GM21723 (cell line): ENCODE data around the gene SPNS2.

ENCODE experiments used
- ATAC-seq: cut with Tn5 transposase; IDR thresholded peaks from one replicate; pipeline ENCODE4 v1.9.1; 2021; ENCODE audit warnings: mild to moderate bottlenecking, moderate library complexity; ENCODE audit not compliant: unreplicated experiment

The SPNS2 gene

DNA sequence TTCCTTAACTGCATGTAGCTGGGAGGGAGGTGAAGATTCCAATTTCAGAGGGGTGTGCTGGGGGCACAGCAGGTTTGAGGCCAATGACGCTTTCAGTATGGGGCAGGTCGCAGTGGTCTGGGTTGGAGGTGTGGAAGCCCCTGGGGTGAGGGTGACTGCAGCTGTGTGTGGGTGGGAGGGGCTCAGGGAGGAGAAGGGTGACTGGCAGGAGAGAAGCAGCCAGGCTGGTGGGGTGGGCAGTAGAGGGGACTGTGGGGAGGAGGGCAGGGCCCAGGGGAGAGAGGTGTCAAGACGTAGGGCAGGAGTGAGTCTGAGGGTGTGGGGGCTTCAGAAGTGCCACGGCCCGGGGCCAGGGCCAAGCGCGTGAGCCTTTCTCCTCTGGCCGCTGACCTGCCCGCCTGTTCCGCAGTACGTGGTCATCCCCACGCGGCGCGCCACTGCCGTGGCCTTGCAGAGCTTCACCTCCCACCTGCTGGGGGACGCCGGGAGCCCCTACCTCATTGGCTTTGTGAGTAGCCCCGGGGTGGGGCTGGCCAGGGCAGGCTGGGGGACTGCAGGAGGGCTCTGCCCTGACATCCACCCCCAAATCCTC lies 37.1 kb downstream of the SPNS2 start:
- no peak for ATAC-seq

DNA sequence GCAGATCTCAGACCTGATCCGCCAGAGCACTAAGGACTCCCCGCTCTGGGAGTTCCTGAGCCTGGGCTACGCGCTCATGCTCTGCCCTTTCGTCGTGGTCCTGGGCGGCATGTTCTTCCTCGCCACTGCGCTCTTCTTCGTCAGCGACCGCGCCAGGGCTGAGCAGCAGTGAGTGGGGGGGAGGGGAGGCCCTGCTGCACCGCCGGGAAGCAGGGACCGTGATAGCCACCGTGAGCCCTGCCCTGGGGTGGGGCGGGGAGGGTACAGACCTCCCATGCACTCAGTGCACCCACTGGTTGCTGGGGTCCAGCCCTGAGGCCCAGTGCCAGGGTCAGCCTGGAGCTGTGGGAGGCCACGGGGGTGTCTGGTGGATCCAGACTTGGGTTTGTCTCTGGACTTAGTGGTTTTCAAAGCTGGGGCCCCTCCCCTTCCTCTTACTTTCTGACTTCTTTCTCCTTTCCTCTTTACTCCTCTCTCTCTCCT lies 37.6 kb downstream of the SPNS2 start:
- no peak for ATAC-seq

DNA sequence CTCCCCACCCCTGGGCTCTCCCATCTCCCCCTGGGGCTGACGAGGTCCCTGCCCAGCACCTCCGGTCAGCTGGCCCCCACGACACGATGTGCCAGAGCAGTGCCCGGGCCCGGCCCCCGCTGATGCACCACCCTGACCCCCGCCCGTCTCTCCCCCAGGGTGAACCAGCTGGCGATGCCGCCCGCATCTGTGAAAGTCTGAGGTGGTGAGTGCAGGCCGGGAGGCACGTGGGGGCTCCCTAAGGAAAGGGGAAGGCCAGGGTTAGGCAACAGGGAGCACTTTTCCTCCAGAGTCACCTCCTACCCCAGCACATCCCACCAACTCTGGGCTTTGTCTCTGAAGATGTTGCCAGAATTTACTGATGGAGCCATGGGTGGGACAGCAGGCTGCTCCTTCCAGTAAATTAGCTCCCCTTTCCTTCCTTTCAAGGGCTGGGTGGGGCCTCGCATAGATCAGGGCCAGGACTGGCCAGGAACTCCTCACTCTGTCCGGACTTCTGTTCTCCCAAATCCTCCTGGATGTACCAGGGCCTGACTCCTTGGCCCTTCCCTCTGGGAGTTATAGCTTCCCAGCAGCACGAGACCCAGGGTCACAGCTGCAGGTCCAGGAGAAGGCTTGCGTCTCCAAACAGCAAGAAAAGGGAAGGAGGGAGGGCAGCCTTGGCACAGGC lies 38.2 kb downstream of the SPNS2 start:
- no peak for ATAC-seq

DNA sequence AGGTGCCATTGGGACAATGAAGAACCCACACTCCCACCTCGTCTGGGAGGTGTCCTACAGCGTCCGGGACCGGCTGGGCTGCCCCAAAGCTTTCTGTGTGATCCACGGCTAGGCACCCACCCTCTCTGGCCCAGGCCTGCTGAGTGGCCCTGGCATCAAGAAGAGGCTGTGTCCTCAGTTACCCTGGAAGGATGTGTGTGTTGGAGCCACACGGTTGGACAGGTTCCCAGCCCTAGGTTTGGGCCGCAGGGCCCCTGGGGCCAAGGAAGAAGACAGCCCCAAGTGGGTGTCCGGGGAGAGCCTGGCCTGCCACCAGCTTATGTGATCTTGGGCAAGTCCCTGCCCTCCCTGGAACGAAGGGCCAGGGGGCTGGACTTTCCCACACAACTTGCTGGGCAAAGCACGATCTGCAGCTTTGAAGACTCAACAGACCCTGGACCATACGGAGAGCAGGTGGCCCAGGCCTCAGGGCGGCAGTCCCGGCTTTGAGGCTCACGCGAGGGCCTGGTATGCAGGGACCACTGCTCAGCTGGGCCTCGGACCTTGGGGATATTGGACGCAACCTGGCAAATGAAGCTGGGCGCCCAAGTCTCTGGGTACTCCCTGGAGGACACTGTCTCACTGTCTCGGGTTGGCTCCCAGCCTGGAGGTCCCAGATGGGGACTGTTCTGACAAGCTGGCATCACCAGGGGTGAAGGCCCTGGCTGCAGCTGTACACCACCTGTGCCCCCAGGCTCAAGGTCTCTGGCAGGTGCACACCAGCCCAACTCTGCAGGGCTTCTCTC lies 39.0 kb downstream of the SPNS2 start:
- ATAC-seq: no peak

DNA sequence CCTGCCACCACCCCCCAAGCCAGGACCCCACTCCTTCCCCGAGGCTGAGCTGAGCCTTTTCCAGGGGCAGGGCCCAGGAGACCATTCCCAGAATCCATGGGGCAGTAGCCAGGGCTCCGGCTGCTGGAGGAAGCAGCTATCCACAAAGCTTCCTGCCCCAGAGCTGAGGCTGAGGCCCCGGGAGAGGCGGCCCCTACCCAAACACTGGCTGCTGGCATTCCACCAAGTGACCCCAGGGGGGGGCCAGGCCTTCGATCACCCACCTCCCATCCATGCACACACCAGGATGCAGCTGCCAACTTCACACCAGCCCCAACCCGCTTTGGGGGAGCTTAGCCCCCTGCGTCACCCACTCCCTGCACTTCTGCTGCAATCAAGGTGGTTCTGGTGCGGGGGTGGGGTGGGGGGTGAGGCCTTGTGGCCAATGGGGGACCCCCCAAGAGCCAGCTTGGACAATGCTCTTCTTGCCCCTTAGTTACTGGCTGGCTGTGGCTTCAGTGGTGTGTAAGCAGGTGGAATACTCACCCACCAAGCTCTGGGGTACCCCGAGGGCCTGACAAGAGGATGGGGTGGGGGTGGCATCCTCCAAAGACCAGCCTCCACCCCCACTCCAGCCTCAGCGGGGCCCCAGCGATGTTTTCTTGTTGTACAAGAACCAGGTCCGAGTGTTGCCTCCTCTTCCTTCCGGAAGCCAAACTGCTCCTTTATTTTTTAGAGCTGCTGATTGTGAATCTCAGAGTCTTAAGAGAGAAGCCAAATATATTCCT lies 39.7 kb downstream of the SPNS2 start:
- no peak for ATAC-seq

DNA sequence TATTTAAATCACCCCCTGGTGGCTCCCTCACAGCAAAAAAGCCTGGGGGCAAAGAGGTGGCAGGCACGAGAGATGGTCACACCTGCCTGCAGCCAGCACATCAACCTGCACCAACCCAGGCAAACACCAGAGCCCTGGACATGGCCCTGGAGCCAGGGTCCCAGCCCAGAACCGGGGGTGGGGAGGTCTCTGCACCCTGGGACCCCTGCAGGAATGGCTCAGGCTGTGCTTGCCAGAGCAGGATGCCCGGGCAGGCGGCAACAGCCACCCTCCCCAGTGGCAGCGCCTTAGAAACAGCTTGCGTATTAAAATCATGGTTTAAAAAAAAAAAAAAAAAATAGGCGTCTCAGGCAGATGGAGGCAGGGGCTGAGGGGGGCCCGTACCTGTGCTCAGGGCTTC lies 40.3 kb downstream of the SPNS2 start:
- ATAC-seq: no peak

DNA sequence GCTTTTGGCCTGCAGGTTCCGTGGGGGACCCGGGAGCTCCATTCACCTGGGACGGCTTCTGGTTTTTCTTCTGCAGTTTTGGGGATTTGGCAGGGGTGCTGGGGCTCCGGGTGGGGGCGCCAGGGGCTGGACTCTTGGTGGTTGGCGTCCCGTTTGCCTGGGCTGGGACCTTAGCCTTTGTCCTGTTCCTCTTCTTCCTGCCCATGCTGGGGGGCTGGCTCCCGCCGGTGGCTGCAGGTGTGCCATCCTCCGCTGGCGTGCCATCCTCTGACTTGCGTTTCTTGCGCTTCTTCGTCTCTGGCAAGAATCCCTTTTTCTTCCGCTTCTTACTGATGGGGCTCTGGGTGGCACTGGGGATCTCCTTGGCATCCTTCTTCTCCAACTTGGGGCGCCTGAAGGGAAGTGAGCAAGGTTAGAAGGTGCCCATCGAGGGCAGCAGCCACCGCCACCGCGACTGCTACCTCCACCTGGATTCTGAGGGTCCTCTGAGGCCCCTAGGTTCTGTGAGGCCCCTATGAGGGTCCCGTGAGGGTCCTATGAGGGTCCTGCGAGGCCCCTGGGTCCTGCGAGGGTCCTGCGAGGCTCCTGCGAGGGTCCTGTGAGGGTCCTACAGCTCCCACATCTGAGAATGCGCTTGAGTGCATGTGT lies 41.0 kb downstream of the SPNS2 start:
- ATAC-seq: no peak

DNA sequence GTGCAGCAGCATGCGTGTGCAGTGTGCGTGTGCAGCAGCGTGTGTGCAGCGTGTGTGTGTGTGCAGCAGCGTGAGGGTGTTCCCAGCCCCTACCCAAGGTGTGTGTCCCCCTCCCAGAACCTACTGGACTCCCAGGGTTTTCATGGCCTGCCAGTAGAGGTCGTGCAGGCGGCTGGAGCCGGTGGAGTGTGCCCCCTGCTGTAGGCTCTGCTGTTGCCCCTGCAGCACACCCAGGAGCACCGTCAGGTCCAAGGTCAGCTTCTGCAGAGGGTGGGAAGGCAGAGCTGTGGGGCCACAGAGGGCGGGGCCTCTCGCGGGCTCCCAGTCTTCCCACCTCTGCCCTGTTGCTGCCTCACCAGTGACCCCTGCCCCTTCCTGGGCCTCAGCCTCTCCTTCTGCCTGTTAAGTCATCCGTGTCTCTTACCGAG lies 41.6 kb downstream of the SPNS2 start:
- ATAC-seq: no peak

DNA sequence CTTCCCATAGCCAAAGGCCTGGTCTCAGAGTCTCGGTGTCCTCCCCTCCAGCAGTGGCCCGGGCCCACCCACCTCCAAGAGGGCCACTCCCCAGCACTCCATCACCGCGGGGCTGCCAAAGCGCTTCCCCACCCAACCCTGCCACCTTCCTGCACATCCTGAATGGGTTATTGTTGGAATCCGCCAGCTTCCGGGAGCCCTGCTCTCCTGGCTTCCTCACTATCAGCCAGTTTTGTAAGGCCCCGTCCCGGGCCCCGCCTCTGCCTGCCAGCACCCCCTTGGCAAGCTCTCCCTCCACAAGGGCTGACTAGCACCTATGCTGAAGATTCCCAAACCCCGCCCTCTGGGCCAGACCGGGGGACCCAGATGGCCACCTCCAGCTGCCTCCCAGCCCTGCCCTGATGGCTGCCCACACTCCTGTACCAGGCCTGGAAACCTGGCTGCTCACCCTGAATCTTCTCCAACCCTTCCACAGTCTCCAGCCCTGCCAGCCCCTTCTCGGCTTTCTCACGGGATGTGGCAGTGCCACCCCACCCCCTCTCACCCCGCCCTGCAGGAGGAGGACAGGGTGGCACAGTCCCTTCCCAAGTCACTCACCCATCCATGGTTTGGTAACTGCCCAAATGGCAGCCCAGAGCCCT lies 42.1 kb downstream of the SPNS2 start:
- ATAC-seq: no peak

DNA sequence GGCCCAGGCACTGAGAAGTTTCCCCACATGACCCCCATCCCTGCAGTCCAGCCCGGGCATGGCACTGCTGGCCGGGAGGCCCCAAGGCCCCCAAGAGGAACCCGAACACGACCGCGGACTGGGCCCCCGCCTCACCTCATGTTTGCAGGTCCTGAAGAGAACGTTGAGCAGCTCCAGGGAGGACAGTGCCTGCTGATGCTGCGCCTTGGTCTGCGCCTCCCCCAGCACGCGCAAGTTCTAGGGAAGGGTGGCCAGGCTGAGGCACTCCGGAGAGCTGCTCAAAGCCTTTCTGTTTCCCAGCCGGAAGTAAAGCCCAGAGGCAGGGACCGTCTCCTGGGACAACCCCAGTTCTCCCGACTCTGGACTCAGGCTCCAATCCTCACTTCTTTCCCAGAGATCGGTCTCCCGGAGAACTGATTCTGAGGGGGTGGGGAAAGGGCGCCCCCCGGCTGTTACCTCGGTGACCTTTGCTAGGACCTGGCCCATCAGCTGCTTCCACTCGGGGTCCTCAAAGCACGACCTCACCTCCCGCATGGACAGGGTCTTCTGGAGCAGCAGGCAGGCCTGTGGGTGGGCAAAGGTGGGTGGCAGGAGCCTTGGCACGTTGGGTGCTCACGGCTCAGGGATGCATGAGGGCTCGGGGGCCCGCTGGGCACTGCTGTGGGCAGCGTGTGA lies 42.8 kb downstream of the SPNS2 start:
- no peak for ATAC-seq

DNA sequence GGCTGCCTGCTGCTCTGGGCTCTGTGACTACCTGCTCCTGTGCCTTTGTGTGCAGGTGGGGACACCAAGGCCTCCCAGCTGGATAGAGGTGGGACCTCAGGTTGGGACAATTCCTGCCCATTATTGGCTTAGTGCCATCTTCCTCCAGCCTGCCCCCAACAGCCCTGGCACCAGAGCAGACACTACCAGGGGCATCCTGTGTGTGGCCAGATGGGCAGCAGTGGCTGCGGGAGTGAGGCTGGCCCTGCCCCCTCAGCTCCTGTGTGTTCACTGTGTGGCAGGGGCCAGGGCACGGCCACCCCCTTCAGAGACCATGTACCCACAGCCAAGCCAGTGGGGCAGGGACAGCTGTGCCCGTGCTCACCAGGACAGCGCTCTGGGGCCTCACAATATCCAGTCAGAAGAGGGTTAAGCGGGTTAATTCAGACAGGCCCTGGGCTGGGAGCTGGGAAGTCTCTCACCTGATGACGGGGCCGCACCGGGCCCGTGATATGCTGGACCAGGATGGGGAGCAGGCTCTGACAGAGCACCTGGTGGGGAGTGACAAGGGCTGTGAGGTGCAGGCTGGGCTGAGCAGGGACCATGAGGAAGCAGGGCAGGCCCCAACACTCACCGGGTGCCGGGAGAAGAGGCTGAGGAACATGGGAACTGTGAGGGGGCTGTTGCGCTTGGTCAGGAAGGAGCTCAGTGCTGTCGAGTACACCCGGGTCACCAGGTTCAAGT lies 43.5 kb downstream of the SPNS2 start:
- no peak for ATAC-seq

DNA sequence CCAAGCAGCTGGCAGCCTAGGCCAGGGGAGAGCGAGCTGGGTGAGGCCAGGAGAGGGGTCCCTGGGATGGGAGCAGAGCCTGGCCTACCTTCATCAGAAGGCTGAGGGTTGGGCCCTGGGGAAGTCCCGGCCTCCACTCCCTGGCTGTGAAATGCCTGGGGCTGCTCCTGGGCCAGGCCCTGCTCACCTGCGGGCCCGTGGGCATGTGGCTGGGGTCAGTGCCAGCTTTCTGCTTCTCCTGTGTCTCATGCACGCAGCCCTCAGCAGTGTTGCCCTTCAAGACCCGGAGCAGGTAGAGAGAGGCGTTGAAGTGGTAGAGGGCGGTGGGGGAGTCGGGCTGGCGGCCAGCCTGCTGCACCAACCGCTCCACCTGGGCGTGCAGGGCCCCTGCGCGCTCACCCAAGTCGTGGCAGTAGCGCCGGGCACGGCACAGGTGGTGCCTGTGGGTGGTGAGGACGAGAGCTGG lies 44.1 kb downstream of the SPNS2 start:
- ATAC-seq: no peak

DNA sequence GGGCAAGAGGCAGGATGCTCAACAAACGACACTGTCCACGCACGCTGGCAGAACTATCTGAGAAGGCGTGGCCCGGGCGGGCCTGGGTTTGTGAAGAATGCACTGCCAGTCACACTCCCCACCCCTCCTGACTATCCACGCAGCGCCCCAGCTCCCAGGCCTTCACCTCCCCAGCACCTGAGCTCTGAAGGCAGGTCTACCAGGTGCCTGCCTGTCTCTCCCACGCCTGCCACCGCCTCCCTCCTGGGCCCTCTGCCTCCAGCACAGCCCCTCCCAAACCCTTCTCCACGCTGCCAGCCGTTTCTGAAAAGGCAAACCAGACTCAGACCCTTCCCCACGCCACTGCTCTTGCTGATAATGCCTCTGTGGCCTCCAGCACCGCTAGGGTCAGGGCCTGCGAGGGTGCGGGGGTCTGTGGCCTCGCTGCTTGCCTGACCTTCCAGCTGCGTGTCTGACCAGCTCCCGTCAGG lies 44.9 kb downstream of the SPNS2 start:
- no peak for ATAC-seq

DNA sequence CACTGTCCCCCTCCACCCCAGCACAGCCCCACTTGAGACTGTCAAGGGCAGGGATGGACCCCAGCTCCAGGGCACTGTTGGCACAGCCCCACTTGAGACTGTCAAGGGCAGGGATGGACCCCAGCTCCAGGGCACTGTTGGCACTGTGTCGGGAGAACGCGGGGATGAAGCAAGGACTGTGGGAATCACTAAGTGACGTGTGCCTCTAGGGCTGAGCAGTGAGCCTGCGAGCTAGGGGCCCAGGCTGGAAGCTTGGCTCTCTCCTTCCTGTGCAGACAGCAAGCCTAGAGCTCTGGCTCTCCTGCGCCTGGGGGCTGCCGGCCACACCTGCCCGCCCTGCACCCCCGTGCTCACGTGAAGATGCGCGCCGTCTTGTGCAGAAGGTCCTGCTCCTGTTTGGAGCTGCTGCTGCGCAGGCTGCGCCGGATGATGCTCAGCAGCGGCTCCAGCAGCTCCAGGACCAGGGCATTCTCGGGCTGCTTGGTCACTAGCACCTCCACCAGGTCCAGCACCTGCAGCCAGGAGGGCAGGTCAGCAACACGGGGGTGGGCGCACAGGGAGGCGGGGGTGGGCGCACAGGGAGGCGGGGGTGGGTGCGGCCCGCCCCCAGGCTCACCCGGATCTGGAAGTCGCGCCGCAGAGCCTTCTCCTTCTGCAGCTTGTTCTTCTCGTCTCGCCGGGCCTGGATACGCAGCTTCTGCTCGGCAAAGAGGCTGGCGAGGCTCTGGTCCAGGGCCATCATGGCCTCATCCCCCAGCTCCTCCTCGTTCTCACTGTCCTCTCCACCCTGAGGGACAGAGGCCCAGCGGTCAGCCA lies 45.7 kb downstream of the SPNS2 start:
- no peak for ATAC-seq

DNA sequence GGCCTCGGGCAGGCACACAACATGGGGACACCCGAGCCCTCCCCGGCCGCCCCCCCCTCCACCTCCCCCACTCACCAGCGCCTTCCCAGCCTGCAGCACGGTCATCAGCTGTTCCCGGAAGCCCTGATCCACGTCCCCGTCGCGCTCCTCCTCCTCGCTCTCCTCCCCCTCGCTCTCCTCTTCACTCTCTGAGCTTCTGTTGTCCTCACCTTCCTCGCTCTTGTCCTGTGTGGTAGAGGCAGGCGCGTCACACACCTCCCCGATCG lies 46.2 kb downstream of the SPNS2 start:
- ATAC-seq: no peak

DNA sequence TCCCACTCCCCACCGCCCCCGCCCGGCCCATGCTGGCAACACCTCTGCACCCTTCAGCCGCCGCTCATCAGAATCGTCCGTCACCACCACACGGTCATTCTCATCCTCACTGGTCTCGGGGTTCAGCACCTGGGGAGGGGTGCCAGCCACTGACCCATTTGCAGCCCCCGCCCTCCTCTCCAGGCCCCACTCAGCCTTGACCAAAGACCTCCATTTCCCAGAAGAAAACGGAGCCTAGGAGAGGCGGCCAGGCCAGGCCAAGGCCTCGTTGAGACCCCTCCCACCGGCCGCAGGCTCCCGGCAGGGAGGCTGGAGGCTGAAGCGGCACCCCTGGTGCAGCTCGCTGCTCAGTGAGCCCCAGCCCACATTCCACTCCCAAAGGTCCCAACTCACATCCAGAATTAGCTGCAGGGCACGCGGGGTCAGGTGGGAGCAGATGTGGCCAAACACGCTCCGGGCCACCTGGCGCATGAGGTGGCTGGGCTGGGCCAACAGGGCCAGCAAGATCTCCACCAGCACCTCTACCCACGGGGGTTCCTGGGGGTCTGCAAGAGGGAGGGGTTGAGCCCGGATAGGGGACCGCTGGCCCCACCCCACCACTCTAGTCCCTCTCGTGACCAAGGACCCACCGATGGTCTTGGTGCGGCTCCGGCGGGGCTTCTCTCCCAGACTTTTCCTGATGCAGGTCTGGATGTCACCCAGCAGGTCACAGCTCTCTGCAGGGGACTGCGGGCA lies 46.7 kb downstream of the SPNS2 start:
- no peak for ATAC-seq

DNA sequence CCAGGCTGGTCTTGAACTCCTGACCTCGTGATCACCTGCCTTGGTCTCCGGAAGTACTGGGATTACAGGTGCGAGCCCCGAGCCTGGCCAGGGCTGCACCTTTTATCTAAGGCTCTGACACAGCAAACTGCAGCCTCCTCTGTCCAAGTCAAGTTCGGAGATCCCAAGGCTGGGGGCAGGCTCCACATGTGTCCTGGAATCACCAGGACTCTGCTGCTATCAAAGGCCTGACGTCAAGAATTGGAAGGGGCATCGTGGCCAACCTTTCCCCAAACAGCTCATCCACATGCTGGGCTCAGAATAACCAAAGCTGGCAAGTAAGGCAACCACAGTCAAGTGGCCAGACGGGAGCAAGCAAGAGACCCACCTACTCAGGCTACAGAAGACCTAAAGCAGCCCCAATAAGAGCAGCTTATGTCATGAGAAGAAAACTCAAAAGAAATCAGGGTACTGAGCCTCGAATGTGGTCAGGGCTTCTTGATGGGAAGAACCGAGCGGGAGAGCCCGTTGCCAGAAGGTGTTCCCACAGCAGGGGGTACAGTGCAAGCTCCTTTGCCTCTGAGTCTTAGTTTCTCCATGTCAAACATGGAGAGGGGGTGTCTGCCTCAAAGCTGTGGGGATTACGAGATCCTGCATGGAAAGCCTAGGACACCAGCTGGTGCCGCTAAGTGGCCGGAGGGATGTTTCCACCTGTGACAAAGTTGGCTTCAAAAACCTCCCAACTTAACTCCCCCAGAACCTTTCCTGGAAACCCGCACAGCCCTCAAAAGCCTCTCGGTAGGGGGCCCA lies 48.6 kb downstream of the SPNS2 start:
- no peak for ATAC-seq
